HS-27A (cell line): ENCODE measurements around the gene SERPING1.

Source experiments
- DNase-seq: peaks from one replicate; pipeline ENCODE4 v3.0.0-alpha.2; 2012; ENCODE audit warnings: low read depth, missing footprints

The SERPING1 gene

GRCh38 chr11:57652662-57653061, 55.2 kb downstream of the SERPING1 start:
- DNase-seq, result no peak

- no peak for DNase-seq
Observed at GRCh38 chr11:57653163-57653562, 55.7 kb downstream of the SERPING1 start.

- no peak for DNase-seq
Observed at GRCh38 chr11:57656885-57657193, 59.4 kb downstream of the SERPING1 start.

GRCh38 chr11:57657194-57658022, 59.9 kb downstream of the SERPING1 start, which contains the start of gene CLP1:
Gene CLP1, plus strand, starts transcription at chr11:57657762. Its CDS starts 1,715 bp downstream, at chr11:57659477.
- peak; percentile 97 for DNase-seq

- no peak for DNase-seq
Observed at GRCh38 chr11:57658023-57658361, 60.5 kb downstream of the SERPING1 start.

- no peak for DNase-seq
Observed at GRCh38 chr11:57659669-57660068, 62.2 kb downstream of the SERPING1 start.

GRCh38 chr11:57662893-57663292, 65.4 kb downstream of the SERPING1 start:
- no peak for DNase-seq

GRCh38 chr11:57663975-57664374, 66.5 kb downstream of the SERPING1 start:
- DNase-seq, result no peak
